GM23248 (cell line): ENCODE results near the gene SOWAHB. TPM values are rescaled to one million over a fixed set of nuclear protein-coding genes. Genes with fewer than 3 reads are reported as not detected.

ENCODE experiments used
- DNase-seq: peaks from one replicate; pipeline ENCODE4 v3.0.0-alpha.2; 2015
- H2AFZ ChIP-seq: fragments of 200-600 bp; sonication (generic); 2 replicates; pipeline ENCODE4 v1.6.1; 2016; ENCODE audit warnings: antibody characterized with exemption
- H3F3A ChIP-seq: fragments of 200-600 bp; sonication (generic); 2 replicates; pipeline ENCODE4 v1.6.1; 2016; ENCODE audit warnings: mild to moderate bottlenecking, antibody characterized with exemption, mixed run types; ENCODE audit not compliant: insufficient read depth
- H3K27ac ChIP-seq: fragments of 200-600 bp; sonication (generic); 2 replicates; pipeline ENCODE4 v1.5.1; 2016; ENCODE audit warnings: mild to moderate bottlenecking
- H3K27me3 ChIP-seq: fragments of 200-600 bp; sonication (generic); replicated peaks from 2 replicates; pipeline ENCODE4 v1.6.1; 2016; ENCODE audit warnings: mild to moderate bottlenecking; ENCODE audit not compliant: insufficient read depth
- H3K36me3 ChIP-seq: fragments of 200-600 bp; sonication (generic); 2 replicates; pipeline ENCODE4 v1.6.1; 2016; ENCODE audit warnings: low read depth, mild to moderate bottlenecking
- H3K4me1 ChIP-seq: fragments of 200-600 bp; sonication (generic); 2 replicates; pipeline ENCODE4 v1.6.1; 2016; ENCODE audit warnings: mild to moderate bottlenecking; ENCODE audit not compliant: insufficient read depth
- H3K4me2 ChIP-seq: fragments of 200-600 bp; sonication (generic); one replicate; pipeline ENCODE4 v1.6.1; 2016; ENCODE audit warnings: mild to moderate bottlenecking; ENCODE audit not compliant: unreplicated experiment
- H3K4me3 ChIP-seq: fragments of 200-600 bp; sonication (generic); 2 replicates; pipeline ENCODE4 v1.5.1; 2016; ENCODE audit warnings: mild to moderate bottlenecking
- H3K79me2 ChIP-seq: fragments of 200-600 bp; sonication (generic); 2 replicates; pipeline ENCODE4 v1.6.1; 2016; ENCODE audit warnings: mild to moderate bottlenecking; ENCODE audit not compliant: insufficient read depth
- H3K9ac ChIP-seq: fragments of 200-600 bp; sonication (generic); 2 replicates; pipeline ENCODE4 v1.6.1; 2016; ENCODE audit warnings: mild to moderate bottlenecking
- H3K9me2 ChIP-seq: fragments of 200-600 bp; sonication (generic); 2 replicates; pipeline ENCODE4 v1.6.1; 2016; ENCODE audit warnings: mixed run types, mild to moderate bottlenecking, moderate library complexity; ENCODE audit not compliant: insufficient read depth
- H3K9me3 ChIP-seq: fragments of 200-600 bp; sonication (generic); one replicate; pipeline ENCODE4 v1.6.1; 2017; ENCODE audit warnings: low read depth
- H4K20me1 ChIP-seq: fragments of 200-600 bp; sonication (generic); 2 replicates; pipeline ENCODE4 v1.6.0; 2016; ENCODE audit not compliant: insufficient read depth
- EZH2 ChIP-seq: fragments of 200-600 bp; sonication (generic); IDR thresholded peaks from 2 replicates; pipeline ENCODE4 v1.6.1; 2018; ENCODE audit warnings: antibody characterized with exemption, mild to moderate bottlenecking; ENCODE audit not compliant: insufficient read depth, poor library complexity, severe bottlenecking
- EZH2phosphoT487 ChIP-seq: fragments of 200-600 bp; sonication (generic); IDR thresholded peaks from 2 replicates; pipeline ENCODE4 v1.6.1; 2018; ENCODE audit warnings: antibody characterized with exemption, moderate library complexity, mild to moderate bottlenecking, low read depth; ENCODE audit not compliant: insufficient read depth
- WGBS, 2 experiments: methylation state at CpG; one replicate each; pipeline ENCODE4 v1.1.6; 2015 to 2017; ENCODE audit warnings: low lambda C conversion rate in 2 of 2, low coverage in 1 of 2; ENCODE audit errors: missing lambda C conversion rate in 2 of 2; 5-methylcytosine and 5-hydroxymethylcytosine counted together
- in situ Hi-C: fragments of 300-500 bp; cut with MboI; formaldehyde crosslinking; loops from 2 replicates; pipeline ENCODE4 v1.15.0; 2020
- polyA plus RNA-seq: library from polyadenylated mRNA; unstranded; fragments of >200 nt; fragmentation: Nextera tagmentation; extraction: Ambion mirVana; gene quantifications from 2 replicates; pipeline ENCODE4 v1.2.1, GENCODE V29; 2016
- total RNA-seq: library from RNA; depleted of rRNA; stranded (reverse); fragments of >200 nt; shearing (Covaris generic); gene quantifications from 2 replicates; pipeline ENCODE4 v1.2.3, GENCODE V29; 2014; rRNA removed

The SOWAHB gene
- total and polyA plus RNA-seq, 2 experiments from 2014 or later: not detected

- Histone ChIP-seq H3K4me1 (no peaks in the 10 kb centered on the region), H3K79me2 (no peaks in the 10 kb centered on the region), H3K9me3 (no peaks in the 10 kb centered on the region), H2AFZ (no peak overlapping the region), H3K4me2 (no peak overlapping the region), H3K4me3 (no peak overlapping the region), H3K27ac (no peak overlapping the region), H3F3A (peaks cover 5% of the 10 kb centered on the region; the same call in 1 of the 2 replicates), H3K36me3 (no peaks in the 10 kb centered on the region), H4K20me1 (no peaks in the 10 kb centered on the region), H3K9me2 (no peaks in the 10 kb centered on the region), H3K27me3 (no peaks in the 10 kb centered on the region), H3K9ac (no peak overlapping the region)
- TF ChIP-seq EZH2 (no peak), EZH2phosphoT487 (no peak)
- in situ Hi-C loops: no loop called here
- no peak for DNase-seq
- 92 to 100% methylated on average over 2 of the region's 2 CpGs for WGBS, 2 experiments
Measured at GRCh38 chr4:76851375-76851774, 46.6 kb downstream of the SOWAHB start.

- H3K9ac ChIP-seq: no peak overlapping the region
- no peaks in the 10 kb centered on the region for H3K4me1 ChIP-seq
- TF ChIP-seq EZH2: no peak
- H3K27me3 ChIP-seq: no peaks in the 10 kb centered on the region
- WGBS, 2 experiments: 65 to 68% methylated on average over 4 of the region's 4 CpGs
- no peak overlapping the region for H3K4me3 ChIP-seq
- H2AFZ ChIP-seq: no peak overlapping the region
- in situ Hi-C loops: no loop called here
- peak; percentile 81 for DNase-seq
- no peaks in the 10 kb centered on the region for H3K9me3 ChIP-seq
- H3K9me2 ChIP-seq: no peaks in the 10 kb centered on the region
- H4K20me1 ChIP-seq: no peaks in the 10 kb centered on the region
- H3F3A ChIP-seq: peaks cover 5% of the 10 kb centered on the region; the same call in 1 of the 2 replicates
- H3K79me2 ChIP-seq: no peaks in the 10 kb centered on the region
- no peak overlapping the region for H3K4me2 ChIP-seq
- no peak overlapping the region for H3K27ac ChIP-seq
- no peaks in the 10 kb centered on the region for H3K36me3 ChIP-seq
Measured at GRCh38 chr4:76850010-76850441, 47.9 kb downstream of the SOWAHB start.

Other genes with a start within 250 kb of the SOWAHB start
- 640 and 867 TPM in 2 replicates for gene SEPTIN11, start 51.6 kb upstream of the SOWAHB start, total RNA-seq
- gene SEPTIN11, start 51.6 kb upstream of the SOWAHB start, polyA plus RNA-seq: 478 and 488 TPM in 2 replicates
- 121 and 125 TPM in 2 replicates for gene CCNI, start 177.8 kb upstream of the SOWAHB start, total RNA-seq
- gene CCNI, start 177.8 kb upstream of the SOWAHB start, polyA plus RNA-seq: 158 and 166 TPM in 2 replicates